Measurements from ENCODE around the gene SPATA17.
"Not testable (repeated sequence)": the region's sequence is repeated elsewhere in the genome, so short reads cannot be mapped to it uniquely, and the experiment has no call there.

Gene SPATA17

DNA sequence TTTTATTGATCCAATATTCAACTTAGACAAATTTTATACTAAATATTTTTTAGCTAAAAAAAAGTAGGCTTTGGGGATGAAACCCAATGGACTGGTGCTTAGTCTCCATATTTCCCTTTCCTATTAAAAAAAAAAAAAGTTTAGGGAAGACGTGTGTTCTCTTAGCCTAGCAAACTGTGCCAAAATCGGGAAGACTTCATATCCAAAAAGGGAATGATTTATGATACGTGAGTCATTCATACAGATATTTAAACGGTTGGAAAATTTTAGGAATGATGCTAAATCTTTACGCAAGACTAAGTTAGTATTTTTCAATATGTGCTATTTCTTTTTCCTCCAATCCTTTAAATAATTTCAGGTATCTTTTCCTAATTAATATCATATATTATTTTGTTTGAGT, 50.7 kb downstream of the SPATA17 start:
- no peak for DNase-seq

GRCh38 chr1:217687511-217687910, 56.4 kb downstream of the SPATA17 start:
- no peak for DNase-seq

GRCh38 chr1:217696140-217696539, 65.0 kb downstream of the SPATA17 start:
- DNase-seq = not testable (repeated sequence)

DNA sequence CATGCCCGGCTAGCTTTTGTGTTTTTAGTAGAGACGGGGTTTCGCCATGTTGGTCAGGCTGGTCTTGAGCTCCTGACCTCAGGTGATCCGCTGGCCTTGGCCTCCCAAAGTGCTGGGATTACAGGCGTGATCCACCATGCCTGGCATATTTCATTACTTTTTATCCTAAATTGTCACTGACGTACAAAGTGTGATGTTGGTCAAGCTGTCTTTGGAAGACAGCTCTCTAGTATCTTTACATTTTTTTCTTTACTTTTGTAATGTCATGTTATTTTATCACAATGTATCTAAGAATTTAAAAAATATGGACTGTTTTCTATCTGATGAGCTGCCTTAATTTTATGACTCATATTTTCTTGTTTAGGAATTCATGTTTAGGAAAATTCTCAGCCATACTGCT, 72.2 kb downstream of the SPATA17 start:
- no peak for DNase-seq

DNA sequence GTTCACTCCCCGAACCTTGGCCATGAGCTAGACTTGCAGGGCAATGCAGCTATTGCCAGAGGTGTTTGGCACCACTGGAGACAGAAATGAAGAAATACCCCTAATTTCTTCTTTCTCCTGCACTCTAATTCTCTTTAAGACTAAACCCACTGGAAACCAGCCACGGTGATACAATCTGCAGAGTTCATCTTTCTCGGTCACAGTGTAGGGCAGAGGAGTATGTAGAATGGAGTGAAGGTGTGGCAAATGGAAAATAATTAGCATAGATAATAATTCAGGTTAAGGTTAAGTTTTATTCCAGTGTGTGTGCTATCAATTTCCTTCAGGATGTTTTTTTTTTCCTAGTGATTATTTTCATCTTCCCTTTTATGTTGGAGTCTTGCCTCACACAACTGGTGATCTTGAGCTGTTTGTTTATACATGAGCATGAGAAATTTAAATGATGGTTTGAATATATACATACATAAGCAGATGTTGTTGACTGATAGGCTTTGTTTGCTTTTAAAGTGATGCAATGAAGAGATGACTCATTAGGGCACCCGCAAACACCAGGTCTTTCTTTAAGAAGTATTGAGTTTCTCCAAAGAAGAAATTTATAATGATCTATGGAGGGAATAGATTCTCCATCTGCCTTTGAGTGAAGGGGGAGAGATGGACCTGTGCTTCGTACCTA, 81.9 kb downstream of the SPATA17 start:
- no peak for DNase-seq

GRCh38 chr1:217715681-217716080, 84.5 kb downstream of the SPATA17 start:
- DNase-seq = no peak

DNA sequence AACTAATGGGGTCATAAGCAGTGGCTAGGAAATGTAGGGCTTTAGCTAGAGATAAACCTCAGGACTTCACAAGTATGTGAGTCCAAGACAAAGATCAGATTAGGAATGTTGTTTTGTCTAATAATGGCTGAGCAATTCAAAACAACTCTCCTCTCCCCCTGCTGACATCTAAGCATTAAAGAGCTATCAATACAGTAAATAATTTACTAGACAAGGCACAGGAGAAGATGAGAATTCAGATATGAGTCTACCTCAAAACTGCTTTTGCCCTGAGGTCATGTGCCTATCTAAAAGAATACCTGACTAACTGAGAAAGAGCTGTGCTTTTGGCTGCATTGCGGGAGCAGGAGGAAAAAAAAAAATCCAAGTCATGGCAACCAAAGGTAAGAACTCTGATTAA, 86.8 kb downstream of the SPATA17 start:
- no peak for DNase-seq

DNA sequence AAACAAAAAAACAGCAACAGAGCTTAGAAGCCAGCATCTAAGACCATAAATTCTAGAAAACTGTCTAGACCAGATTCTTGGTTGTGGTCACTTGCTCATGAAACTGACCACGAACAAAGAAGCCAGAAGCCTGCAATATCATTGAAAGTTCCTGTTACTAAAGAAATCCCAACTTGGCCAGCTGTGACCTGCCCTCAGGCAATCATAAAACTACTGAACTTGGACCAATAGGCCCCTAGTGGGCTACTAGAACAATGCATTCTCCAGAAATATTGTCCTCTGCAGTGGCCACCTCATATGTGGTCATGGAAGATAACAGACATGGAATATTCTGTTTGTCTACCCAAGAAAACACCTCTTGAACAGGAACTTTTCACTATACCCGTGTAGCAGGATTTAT, 87.7 kb downstream of the SPATA17 start:
- no peak for DNase-seq

- no peak for DNase-seq
These were observed 90.5 kb downstream of the SPATA17 start for GRCh38 chr1:217721692-217722091.

DNA sequence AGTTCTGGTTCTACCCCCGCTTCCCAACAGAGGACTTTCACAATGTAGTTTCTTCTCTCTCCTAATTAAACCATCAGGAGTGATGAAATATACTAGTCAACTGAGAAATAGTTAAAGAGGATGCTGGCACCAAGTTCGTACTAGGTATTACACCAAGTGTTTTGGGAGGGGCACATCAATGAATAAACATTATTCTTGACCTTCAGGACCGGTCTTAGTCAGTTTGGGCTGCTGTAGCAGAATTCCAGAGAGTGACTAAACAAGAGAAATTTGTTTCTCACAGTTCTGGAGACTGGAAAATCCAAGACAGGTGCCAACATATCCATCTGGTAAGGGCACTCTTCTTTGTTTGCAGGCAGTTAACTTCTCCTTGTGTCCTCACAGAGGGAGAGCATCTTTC, 103.8 kb downstream of the SPATA17 start:
- no peak for DNase-seq

GRCh38 chr1:217747156-217747769, 116.1 kb downstream of the SPATA17 start:
- no peak for DNase-seq

GRCh38 chr1:217769768-217770167, 138.6 kb downstream of the SPATA17 start:
- DNase-seq = no peak

DNA sequence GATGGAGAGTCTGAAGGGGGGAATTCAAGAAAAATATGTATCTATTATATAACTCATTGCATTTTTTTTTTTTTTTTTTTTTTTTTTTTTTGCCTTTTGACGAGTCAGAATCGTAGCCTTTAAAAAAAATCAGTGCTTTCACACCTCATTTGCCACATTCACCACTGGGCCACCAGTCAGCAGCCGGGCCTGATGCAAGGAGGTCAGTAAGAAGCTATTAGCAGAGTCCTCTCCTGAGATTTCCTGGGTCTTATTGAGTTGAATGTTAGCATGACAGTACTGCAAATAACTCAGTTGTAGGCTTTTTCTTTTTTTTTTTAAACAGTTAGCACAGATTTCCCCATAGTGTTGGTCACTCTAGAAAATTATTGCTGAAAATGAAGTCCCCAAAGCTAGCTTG, 139.8 kb downstream of the SPATA17 start:
- no peak for DNase-seq

- DNase-seq = no peak
These were observed 145.5 kb downstream of the SPATA17 start for GRCh38 chr1:217776693-217777092.

GRCh38 chr1:217781056-217781455, 149.9 kb downstream of the SPATA17 start:
- no peak for DNase-seq

- no peak for DNase-seq
These were observed 159.9 kb downstream of the SPATA17 start for GRCh38 chr1:217791091-217791490.

DNA sequence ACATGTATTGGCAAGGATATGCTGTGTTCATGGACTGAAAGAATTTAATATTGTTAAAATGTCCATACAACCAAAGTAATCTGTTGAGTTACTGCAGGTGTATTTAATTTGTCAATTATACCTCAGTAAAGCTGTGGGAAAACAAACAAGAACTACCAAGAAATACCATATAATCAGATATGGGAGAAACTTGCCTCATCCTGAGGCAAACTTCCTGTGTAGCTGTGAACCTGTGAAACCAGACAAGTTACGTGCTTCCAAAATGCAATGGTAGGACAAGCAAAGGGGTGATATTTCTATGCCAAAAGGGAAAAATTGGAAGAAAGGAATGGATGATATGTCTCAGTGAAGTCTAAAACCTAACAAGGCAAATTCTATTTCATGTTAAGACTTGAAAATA, 174.6 kb downstream of the SPATA17 start:
- no peak for DNase-seq

DNA sequence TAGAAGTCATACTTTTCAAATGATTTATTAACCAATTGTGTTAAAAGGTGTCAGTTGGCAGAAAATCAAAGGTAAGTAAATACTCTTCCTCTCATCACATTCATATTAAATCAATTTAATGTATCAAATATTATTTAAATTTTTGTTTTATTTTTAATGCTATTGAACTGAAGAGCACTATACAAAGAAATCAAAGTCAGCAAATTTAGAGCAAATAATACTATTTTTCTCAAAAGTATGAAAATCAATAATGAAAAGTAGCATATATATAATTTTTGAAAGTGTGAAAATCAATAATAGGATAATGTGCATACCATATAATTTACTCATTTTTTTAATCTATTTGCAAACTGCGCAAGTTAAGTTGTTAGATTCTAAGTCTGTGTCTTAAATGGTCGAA, 181.0 kb downstream of the SPATA17 start:
- DNase-seq = no peak

- no peak for DNase-seq
These were observed 181.9 kb downstream of the SPATA17 start for GRCh38 chr1:217813031-217813430.

GRCh38 chr1:217837691-217838090, 206.5 kb downstream of the SPATA17 start:
- DNase-seq = no peak

DNA sequence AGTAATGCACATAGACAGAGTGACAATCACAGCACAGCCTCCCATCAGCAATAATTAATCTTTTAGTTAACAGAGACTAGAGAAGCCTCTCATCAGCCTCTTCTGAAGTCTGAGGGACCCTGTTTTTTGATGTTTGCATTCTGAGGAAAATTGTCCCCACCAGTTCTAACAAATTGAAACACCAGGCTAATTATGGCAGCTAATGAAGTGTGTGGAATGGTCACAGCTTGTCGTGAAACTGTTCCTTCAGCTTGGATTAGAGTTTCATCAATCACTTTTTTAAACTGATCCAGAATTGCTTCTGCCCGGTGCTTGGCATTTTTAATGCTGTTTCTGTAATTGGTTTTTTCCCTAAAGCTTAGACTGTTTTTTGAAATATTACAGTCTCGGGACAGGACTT, 208.0 kb downstream of the SPATA17 start:
- no peak for DNase-seq

GRCh38 chr1:217846733-217847132, 215.6 kb downstream of the SPATA17 start:
- no peak for DNase-seq

DNA sequence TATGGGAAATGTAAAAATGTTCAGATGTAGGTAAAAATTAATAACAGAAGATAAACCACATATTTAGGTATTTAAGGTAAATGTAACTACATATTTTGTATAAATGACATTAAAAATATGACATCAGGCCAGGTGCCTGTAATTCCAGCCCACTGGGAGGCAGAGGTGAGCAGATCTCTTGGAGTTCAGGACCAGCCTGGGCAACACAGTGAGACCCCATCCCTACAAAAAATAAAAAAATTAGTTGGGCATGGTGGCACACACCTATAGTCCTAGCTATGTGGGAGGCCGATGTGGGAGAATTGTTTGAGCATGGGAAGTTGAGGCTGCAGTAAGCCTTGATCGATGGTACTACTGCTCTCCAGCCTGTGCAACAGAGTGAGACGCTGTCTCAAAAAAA, 216.5 kb downstream of the SPATA17 start:
- DNase-seq = no peak

- no peak for DNase-seq
These were observed 225.3 kb downstream of the SPATA17 start for GRCh38 chr1:217856342-217857034.
